NCI-H446 treated with DMSO at 0.1 percent for 48 hours (cell line): ENCODE data around the gene SMOC2.
"Not testable (repeated sequence)": the region's sequence is repeated elsewhere in the genome, so short reads cannot be mapped to it uniquely, and the experiment has no call there.

Experiments
- DNase-seq: peaks from one replicate; lab custom pipeline; 2025; lab: John Stamatoyannopoulos, UW

Gene SMOC2

GRCh38 chr6:168573276-168573835, 132.4 kb downstream of the SMOC2 start:
- DNase-seq, result not testable (repeated sequence)

- no peak for DNase-seq
Observed at GRCh38 chr6:168574075-168574698, 133.2 kb downstream of the SMOC2 start.

DNA sequence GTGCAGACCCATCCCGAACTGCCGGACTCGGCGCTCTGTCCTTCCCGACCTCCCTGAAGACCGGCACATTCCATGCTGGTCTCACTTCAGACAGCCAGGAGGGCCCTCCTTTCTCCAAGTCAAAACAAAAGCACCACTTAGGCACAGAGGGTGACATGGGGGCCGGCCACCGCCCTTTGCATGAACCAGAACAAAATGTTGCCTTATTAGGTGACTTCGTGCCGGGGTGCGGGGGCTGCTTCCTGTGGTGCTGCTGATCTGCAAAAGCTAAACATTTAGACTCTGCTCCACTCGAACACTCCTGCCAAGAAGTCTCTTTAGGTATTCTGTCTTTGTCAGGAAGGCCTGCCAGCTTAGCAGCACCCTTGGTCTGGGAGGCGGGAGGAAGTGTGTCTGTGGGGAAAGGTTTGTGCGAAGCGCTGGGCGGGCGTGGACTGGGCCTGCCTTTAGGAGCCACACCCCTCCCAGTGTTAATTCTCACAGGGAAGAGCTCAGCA, 133.8 kb downstream of the SMOC2 start:
- DNase-seq, result no peak

DNA sequence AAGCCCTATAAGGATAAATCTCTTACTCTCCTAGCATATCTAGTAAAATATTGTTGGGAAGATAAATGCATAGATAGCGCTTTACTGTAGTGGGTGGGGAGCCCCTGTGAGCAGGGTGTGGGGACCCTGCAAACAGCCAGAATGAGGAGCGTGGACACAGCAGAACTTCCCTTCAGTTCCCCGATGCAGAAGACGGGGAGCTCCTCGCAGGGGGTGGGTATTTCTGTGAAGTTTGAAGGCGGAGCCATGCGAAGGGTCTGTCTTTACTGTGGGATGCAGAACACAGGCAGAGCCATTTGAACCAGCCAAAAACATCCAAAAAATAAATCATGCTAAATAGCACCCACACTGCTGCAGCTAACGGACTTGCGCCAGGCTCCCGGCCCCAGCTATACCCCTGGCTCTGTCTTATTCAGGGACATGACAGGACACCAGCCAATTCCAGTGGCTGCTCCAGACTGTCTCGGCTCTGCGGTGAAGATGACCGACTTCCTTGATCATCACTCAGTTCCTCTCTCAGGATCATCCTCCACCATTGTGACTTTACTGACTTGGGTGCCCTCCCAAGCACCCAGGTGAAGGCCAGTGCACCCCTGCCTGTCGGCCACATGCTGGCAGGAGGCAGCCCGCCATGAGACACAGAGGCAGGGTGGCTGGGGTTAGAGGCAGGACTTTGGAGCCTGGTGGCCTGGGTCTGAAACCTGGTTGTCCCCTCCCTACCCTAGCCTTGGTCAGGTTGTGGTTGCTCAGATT, 134.5 kb downstream of the SMOC2 start:
- no peak for DNase-seq

- DNase-seq, result no peak
Observed at GRCh38 chr6:168576388-168576787, 135.4 kb downstream of the SMOC2 start.

DNA sequence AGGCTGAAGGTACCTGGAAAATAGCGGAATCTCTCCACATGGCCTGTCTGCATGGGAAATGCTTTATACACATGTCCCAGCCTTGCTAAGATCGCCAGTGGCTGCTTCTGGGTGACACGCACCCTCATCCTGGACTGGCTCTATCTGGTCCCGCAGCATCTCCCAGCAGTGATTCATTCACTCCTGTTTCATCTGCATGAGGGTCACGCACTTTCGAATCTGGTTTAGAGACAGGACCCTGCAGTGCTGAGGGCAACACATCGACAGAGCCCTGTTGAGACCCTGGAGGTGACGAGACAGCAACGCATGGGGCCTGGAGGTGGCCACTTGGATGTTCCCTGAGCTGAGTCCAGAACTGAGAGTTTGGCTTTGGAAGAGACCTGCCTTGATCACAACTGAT, 136.5 kb downstream of the SMOC2 start:
- no peak for DNase-seq

- no peak for DNase-seq
Observed at GRCh38 chr6:168578036-168578435, 137.1 kb downstream of the SMOC2 start.

- no peak for DNase-seq
Observed at GRCh38 chr6:168581236-168581635, 140.3 kb downstream of the SMOC2 start.

GRCh38 chr6:168581706-168582105, 140.7 kb downstream of the SMOC2 start:
- no peak for DNase-seq

GRCh38 chr6:168582571-168582981, 141.6 kb downstream of the SMOC2 start:
- DNase-seq, result no peak

- no peak for DNase-seq
Observed at GRCh38 chr6:168583126-168583525, 142.1 kb downstream of the SMOC2 start.

DNA sequence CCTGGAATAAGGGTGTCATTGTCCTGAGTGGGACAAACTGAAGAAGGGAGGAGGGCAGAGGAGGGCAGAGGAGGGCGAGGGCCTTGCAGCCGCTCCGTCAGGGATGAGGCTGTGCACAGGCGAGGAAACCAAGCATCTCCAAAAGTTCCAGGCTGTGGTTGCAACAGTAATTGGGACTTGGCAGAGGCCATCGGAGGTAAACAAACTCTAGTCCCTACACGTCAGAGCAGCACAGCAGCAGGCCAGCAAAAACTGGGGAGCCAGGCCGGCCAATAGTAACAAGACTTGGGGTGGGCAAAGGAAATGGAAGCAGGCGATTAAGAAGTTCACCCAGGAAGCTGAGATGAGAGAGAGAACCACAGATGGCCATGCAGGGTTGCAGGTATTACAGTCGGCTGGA, 142.8 kb downstream of the SMOC2 start:
- DNase-seq, result no peak

- DNase-seq, result no peak
Observed at GRCh38 chr6:168584249-168584648, 143.3 kb downstream of the SMOC2 start.

- DNase-seq, result no peak
Observed at GRCh38 chr6:168584671-168585070, 143.7 kb downstream of the SMOC2 start.

DNA sequence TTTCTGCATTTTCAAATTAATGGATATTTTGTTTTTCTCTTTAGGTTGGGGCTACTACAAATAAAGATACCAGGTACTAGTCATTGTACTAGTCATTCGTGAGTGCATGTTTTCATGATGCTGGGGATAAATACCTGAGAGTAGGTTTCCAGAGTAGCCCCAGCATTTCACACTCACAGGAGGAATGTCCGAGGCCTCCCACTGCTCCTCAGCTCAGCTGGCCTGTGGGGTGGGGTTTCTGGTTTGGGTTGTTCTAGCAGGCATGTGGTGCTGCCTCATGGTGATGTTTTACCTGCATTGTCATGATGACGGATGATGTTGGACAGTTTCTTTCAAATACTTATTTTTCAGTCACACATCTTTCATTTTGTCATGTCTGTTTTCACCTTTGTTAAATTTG, 144.5 kb downstream of the SMOC2 start:
- no peak for DNase-seq

- DNase-seq, result no peak
Observed at GRCh38 chr6:168589275-168589674, 148.3 kb downstream of the SMOC2 start.

DNA sequence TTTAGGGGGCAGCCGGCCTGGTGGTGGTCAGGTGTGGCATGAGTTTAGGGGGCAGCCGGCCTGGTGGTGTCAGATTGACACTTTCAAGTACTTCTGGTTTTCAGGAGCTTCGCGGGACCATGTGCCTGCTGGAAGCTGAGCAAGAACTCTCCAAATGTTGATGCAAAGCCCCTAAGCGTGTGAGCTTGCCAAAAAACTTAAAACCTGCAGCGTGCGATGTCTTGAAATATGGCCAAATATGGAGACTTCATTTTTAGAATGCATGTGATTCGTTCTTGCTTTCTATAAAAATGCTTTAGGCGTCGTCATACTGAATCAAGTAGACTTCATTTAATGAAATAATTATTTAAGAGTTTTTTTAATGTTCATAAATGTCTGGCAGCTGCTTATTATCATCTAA, 149.4 kb downstream of the SMOC2 start:
- no peak for DNase-seq

- DNase-seq, result no peak
Observed at GRCh38 chr6:168596344-168596743, 155.4 kb downstream of the SMOC2 start.

DNA sequence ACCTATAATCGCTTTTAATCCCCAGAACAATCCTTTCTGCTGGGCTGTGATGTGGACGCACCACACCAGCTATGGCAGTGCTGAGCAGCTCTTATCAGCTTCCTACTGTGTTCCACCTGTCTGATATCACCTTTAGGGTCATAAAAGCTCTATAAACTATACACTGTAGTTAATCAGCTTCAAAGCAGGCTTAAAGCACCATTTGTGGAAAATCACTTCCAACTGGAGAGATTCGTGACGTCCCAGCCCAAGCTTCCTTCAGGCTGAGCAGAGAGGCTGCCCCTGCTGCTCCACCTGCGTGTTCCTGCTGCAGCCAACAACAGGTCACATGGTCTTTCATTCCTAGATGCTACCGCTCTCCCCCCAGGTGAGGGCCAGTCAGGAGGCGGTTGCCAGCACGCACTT, 156.5 kb downstream of the SMOC2 start:
- DNase-seq, result no peak

GRCh38 chr6:168598251-168599117, 157.5 kb downstream of the SMOC2 start:
- DNase-seq, result no peak

GRCh38 chr6:168599118-168599494, 158.1 kb downstream of the SMOC2 start:
- no peak for DNase-seq

DNA sequence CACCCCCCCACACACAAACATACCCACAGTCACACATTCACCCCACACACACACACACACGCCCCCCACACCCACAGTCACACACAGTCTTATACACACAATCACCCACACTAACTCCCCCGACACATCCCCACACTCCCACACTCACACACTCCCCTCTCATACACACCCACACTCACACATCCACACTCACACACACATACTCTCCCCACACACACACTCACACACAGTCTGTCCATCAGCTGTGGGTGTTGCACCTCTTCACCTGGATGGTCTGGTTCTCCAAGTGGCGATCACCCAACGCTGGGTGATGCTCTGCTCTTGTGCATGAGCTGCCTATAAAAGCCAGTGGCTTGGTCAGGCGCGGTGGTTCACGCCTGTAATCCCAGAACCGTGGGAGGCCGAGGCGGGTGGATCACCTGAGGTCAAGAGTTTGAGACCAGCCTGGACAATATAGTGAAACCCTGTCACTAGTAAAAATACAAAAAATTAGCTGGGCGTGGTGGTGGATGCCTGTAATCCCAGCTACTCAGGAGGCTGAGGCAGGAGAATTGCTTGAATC, 158.9 kb downstream of the SMOC2 start:
- DNase-seq, result no peak
